Measurements from ENCODE around the gene MEF2B.

The MEF2B gene

DNA sequence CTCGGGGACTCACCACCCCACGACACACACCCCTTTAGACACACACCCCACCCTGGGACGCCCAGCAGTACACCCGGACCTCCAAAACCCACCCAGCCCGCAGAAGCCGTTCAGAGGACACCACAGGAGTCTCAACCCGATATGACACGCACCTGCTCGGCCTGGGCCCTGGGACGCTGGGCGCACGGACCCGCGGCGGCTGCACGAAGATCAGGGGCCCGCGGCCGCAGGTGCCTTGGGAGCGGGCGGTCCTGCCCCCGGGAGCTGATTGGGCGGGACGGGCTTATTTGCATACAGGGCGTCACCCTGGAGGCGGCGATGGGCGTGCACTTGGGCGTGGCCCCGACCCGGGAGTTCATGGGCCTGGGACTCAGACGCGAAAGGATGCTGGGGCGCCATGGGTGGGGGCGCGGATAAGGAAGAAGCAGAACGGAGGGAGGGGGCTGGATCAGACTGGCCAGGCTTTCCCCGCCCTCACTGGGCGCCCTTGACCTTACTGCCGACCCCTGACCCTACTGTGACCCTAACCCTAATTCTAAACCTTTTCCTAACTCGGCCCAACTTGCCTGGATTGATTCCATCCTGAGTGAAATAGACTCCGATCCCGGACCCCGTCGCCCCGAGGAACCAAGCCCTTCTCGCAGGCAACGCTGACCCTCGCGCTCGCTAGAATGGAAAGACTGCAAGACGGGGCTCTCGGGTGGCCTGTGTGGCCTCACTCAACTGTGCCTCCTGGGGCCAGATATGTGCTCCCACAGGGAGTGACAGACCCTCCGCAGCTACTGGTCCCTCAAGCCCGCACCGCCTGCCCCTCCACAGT is at the start of gene MEF2B:
MEF2B (minus strand) TSS at position 211 of the 820 bp plus-strand sequence. CDS start 19,528 bp downstream, outside the sequence.
- peak; percentile 69 to 70 for DNase-seq

DNA sequence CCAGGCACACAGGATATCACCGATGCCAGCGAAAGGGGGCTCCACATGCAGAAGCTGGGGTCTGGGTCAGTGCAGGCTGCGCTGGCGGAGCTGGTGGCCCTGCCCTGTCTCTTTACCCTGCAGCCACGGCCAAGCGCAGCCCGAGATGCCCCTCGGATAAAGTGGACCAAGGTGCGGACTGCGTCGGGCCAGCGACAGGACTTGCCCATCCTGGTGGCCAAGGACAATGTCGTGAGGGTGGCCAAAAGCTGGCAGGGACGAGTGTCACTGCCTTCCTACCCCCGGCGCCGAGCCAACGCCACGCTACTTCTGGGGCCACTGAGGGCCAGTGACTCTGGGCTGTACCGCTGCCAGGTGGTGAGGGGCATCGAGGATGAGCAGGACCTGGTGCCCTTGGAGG is 48.8 kb upstream of the MEF2B start:
- DNase-seq, result no peak

DNA sequence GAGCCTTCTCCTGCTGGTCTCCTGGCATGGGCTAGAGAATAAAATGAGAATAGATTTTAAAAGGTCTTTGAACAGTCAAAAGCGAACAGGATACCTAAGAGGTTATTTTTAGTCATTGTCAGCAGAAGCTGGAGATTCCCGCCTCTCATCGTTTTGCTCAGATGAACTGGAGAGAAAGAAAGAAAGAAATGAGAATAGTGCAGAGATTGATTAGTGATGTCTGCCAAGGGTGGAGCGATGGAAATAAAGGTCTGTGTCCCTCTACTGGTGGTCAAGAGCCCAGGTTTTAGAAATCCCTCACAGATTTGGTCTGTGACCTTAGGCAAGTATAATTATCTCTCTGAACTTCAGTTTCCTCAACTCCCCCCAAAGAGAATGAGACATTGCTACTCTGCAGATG is 47.0 kb upstream of the MEF2B start:
- no peak for DNase-seq

DNA sequence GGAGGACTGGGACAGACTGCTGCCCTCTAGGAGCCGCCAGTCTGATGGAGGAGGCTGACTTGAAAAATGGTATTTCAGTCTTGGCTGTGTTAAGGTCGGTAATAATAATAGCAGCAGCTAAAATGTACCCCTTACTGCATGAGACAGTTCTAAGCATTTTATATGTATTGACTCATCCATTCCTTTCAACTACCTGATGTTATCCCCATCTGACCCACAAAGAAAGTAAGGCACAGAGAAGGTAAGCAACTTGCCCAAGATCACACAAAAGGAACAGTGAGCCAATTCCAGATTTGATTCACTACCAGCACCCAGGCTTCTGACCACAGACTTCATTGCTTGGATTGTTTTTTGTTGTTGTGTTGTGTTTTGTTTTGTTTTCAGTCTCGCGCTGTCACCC is 45.7 kb upstream of the MEF2B start:
- no peak for DNase-seq

DNA sequence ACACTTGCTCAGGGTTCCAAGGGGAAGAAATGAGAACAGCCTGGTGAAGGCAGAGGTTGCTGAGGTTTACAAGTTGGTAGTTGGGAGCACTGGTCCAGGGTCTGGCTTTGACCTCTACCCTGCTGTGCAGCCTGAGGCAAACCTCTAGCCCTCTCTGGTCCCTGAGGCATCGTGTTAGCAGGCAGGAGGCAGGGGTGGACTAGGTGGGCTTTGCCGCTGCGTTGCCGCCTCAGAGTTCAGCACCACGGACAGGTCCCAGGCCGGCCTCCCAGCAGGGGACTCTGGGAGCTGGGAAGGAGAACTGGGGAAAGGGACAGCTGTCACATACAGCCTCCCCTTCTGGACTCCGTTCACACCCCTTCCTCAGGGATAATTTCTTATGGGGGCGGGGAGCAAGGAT is 44.8 kb upstream of the MEF2B start:
- DNase-seq, result no peak

DNA sequence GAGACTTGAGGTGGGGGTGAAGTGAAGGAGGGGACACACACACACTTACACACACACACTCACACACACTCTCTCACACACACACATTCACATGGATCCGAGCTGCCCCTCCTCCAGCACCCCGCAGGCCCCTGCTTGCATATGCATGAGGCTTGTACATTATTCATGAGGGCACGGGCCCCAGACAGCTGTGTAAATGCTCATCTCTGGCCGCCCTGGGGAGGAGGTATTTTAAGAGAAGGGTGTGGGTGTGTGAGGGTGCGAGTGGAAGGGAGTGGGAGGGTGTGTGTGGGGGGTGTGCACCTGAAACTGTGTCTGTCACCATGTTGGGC is 44.1 kb upstream of the MEF2B start:
- DNase-seq, result no peak

DNA sequence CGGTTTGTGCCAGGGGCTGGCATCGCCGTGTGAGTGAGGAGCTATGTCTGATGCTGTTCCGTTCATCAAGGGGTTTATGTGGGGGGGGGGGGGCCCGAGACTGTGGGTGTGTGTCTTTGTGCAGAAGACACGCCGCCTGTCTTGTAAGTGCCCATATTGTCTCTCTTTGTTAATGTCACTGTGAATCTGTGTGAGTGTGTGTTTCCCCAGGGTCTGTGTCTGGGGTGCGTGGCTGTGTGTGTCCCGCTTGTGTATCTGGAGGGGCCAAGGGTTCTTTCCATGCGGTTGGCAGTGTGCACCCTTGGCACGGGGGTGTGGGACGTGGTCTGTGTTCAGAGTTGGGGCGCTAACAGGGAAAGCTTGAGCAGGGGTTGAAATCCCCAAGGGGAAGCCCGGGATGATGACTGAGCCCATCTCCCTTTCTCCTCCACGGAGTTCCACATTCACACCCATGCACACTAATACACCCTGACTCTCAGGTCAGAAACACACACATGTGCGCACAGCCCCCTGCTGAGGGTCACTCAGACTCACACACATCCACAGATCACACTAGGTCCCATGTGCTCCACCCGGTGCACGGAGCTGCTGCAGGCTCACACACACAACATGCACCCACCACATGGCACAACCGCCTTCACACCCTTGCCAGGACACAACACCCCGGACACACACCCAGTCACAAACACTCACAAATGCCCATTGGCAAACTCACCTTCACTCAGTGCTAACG is 43.5 kb upstream of the MEF2B start:
- no peak for DNase-seq

DNA sequence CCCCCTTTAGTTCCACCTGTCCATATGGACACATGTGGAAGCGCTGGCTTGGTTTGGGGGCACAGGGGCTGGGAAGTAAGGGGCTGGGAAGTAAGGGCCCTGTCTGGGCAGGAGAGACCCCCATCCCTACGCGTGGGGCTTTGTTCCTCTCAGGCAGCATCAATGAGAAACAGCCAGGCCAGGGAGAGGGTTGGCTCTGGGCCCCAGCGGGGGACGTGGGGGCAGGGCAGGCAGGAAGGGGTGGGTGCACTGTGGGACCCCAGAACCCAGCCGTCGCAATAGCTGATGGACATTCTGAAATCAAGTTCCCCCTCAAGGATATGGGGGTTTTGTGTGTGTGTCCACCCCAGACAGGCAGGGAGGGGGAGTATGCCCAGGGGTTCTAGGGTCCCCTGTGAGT is 42.9 kb upstream of the MEF2B start:
- no peak for DNase-seq

DNA sequence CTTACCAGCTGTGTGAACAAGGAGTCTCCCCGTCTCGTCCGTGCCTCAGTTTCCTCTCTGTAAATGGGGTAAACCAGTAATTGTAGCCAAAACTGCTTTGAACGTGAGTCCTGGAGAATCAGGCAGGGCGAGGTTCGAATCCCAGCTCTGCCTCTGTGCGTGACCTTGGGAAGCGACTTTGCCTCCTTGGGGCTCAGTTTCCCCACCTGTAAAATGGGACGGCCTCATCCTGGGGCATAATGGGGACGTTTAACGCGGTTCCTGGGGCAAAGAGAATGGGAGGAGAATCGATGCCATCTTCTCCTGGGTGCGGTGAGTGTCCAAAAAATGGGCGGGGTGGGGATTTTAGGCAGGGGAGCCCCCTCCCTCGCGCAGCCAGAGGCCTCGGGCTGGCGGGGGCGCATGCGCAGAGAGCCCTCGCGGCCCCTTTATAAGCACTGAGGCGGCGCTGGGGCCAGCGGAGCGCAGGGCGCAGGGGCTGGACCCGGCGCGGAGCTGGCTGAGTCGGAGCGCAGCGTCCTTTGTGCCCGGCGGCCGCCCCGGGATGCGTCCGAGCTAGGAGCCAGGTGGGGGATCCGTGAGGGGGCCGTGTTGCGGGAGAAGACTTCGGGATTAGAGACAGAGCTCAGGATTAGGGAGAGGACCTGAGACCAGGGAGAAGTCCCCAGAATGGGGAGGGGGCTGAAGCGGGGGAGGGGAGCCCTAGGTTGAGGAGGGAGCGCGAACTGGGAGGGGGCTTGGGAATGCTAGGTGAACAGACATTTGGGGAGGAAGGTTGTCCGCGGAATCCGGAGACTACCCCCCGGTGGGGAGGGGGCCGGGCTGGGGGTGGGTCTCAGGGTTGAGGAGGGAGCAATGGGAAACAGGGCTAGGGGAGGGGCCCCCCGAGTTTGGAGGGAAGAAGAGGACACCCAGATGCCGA is 41.7 kb upstream of the MEF2B start, which contains the start of gene NCAN:
NCAN (plus strand) TSS at position 460 of the 922 bp plus-strand sequence. CDS start 4,996 bp downstream, outside the sequence.
- DNase-seq, result no peak

DNA sequence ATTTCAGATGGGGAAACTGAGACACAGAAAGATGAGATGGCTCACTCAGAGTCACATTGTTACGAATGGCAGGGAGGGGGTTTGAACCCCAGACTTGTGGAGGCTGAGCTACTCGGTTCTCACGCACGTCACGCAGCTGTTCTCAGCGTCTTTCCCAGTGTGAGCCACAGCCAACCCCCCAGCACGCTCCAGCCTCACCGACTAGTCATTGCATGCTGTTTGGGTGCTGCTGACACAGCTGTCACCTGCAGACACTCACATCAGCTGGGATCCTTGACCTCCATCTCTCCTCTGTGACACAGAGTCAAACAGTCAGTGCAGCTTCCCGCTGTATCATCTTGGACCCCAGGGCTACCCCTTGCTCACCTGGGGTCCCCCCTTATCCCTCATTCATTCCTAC is 39.3 kb upstream of the MEF2B start:
- no peak for DNase-seq

DNA sequence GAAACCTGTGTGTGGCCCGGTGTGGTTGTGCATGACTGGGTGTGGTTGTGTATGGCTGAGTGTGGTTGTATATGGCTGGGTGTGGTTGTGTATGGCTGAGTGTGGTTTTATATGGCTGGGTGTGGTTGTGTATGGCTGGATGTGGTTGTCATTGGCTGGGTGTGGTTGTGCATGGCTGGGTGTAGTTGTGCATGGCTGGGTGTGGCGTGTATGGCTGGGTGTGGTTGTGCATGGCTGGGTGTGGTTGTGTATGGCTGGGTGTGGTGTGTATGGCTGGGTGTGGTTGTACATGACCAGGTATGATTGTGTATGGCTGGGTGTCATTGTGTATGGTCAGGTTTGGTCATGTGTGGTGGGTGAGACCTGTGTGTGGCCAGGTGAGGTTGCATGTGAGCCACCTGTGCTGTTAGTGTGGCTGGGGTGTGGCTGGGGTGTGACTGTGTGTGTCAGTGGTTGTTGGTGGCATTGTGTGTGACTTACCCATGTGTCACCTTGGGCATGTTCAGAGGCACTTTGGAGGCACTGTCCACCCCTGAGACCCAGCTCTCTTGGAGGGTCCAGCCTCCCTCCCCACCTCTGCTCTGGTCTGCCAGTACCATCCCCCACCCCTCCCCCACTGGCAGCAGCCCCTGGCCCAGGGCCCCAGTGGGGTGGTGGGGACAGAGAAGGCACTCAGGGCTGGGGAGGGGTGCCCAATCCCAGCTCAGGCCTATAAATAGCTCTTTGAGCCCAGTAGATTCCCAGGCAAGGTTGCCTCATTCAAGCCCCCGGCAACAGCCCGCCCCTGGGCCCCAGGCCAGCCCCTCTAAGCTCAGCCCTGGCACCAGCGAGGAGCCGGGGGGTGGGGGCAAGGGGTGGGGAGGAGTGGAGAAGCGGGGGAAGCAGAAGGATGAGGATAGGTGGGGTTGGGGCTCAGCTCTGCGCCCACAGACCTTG is 37.8 kb upstream of the MEF2B start:
- DNase-seq, result no peak

DNA sequence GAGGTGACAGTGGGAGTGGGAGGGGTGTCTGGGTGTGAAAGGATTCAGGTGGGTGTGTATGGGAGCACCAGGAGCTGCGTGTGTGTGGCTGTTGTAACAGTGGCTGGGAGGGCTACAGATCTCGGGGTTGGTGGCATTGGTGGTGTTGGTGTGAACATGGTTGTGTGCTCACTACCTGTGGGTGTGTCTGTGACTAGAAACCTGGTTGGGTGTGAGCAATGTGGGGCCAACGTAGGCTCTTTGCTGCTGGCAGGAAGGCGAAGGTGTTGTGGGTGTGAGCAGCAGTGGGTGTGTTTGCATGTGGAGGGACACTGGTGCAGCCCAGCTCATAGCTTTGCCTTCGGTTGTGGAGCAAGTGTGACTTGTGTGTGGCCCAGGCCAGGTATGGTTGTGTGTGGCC is 36.9 kb upstream of the MEF2B start:
- no peak for DNase-seq

DNA sequence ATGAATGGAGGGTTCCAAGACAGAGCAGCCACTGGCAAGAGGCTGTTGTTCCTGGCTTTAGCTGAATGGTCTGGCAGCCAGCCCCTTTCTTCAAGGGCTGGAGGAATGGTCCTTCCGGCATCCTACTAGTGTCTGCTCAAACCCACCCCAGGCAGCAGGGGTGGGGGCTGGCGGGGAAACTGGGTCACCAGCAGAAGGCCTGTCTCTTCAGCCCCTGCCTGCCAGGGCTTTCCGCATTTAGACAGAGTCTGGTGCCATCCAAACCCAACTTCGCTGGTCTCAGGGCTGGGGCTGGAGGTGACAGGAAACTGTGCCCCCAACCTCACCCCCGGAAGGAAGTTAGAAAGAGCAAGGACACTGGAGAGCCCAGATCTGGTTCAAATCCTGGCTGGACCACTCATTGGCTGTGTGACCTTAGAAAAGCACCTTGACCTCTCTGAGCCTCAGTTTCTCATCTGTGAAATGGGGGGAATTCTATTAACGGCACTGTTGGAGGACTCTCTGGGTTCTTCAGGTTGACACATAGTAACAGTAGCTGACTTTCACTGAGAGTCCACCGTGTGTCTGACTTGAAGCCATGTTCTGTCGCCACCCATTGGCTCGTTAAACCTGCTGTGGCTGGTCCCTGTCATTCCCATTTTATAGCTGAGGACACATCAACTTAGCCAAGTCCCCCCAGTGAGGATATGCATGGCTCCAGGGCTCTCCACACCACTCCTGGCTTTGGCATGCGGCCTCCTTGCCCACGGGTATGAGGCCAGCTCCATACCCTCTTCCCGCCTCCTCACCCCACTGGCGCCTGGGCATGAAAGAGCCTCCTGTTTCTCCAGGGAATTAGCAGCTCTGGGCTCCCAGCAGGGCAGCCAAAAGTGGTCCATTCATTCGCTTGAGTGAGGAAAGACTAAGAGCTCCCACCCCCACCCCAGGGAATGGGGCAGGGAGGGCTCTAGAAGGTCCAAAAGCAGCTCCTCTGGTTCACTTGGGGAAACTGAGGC is 35.6 kb upstream of the MEF2B start:
- no peak for DNase-seq

DNA sequence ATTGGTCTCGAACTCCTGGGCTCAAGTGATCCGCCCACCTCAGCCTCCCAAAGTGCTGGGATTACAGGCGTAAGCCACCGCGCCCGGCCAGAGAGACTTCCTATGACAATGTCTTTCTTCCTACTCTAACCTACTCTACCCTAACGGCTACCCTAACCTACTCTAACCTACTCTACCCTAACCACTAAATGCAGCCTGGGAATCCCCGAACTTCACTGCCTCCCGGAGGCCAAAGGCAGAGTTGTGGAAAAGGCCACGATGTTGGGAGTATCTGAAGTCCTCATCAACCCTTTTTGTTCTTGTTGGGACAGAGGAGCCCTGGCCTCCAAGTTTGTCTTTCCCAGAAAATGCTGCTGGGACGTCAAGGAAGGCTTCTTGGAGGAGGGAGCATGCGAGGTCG is 34.1 kb upstream of the MEF2B start:
- no peak for DNase-seq

DNA sequence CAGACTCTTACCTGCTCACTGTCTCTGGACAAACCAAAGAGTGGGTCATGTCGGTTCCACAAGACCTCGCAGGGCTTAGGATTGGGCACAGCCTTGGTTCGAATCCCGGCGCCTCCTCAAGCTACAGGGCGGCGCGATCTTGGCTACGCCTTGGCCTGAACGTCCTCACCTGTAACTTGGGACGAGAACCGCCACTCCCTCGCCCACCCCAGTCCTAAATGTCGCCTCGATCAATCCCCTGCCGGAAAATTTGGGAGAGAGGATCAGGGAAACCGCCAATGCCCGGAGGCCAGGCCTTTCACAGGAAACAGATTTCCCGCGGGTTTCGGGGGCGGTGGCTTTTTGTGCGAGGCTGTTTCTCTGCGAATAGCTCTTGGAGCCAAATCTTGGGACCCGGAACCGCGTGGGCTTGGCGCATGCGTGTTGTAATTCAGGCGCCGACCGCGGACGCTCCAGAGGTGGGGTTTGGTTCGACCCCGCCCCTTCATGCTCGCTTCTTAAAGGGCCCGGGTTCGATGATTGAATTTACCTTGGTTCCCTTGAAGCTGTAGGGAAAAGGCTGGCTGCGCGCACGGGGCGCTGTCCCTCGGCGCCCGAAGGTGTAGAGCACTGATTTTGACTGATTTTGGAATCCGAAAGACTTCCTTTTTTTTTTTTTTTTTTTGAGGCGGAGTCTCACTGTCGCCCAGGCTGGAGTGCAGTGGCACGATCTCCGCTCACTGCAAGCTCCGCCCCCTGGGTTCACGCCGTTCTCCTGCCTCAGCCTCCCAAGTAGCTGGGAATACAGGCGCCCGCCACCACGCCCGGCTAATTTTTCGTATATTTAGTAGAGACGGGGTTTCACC is 33.2 kb upstream of the MEF2B start, which contains the start of gene NR2C2AP:
NR2C2AP (minus strand) TSS at position 403 of the 845 bp plus-strand sequence; CDS start at position 49, 354 bp downstream.
- peak; percentile 93 for DNase-seq

DNA sequence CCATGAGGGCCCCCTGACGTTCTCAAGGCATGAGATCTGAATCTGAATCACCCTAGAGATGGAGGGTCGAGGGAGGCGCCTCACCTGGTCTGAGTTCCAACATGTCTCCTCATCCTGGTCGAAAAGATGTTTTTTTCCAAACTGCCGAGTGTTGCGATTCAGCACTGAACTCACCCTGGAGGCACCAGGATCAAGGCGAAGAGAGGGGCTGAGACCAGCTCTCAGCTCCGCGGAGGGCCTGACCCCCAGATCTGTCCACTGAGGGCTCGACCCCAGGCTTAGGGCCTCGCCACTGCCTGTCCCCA is 32.6 kb upstream of the MEF2B start:
- DNase-seq, result no peak

DNA sequence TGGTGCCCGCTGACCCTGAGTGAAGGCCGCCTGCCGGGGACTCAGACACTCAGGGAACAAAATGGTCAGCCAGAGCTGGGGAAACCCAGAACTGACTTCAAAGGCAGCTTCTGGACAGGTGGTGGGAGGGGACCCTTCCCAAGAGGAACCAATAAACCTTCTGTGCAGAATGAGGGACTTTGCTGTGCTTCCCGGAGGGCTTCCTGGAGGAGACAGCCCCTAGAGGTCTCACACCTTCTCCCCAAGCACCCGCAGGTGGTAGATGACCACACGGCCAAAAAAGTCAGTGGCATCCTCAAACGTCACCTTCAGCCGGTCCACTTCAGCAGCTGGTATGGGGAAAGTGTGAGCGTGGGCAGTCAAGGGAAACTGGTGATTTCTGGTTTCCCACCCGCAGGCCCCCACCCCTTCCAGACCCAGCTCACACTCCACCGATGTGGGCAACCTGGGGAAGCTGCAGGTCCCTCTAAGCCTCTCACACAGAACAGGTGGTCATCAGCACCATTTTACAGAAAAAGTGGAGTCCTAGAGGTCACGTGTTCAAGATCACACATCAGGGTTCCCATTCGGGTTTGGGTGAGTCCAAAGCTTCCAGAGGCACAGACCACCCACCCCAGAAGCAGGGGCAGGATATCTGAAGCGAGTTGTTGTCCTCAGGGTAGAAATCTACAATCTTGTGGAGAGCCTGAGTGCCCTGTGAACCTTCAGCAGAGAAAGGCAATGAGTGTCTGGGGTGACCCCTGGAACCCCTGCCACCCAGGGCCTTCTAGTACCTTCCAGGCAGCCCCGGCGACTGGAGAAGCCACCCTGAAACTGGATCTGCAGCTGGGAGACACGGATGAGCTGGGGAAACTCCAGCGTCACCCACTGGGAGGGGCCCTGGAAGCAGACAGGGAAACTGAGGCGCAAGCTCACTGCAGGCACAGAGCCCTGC is 31.9 kb upstream of the MEF2B start:
- DNase-seq, result no peak

DNA sequence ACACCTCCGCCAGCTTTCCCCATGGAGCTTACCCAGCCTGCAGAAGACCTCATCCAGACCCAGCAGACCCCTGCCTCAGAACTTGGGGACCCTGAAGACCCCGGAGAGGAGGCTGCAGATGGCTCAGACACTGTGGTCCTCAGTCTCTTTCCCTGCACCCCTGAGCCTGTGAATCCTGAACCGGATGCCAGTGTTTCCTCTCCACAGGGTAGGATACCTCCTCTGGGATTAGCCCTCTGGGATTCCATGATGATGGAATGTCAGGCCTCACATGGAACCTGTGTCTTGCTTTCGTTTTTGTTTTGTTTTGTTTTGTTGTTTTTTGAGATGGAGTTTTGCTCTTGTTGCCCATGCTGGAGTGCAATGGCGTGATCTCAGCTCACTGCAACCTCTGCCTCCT is 23.9 kb upstream of the MEF2B start:
- no peak for DNase-seq

All from activated CD4-positive, alpha-beta T cell treated with anti-CD3 and anti-CD28 coated beads for 4 hours (primary cell).